OCI-LY1 (cell line): Measurements from ENCODE around the gene ZEB1.
A peak's percentile ranks its signal among the peaks of the same experiment; 100 is the strongest.

Experiments used
- H2AFZ ChIP-seq: fragments of 200-600 bp; sonication (generic), shearing (Covaris generic); 2 replicates; pipeline ENCODE4 v1.6.0; 2014; ENCODE audit warnings: antibody characterized with exemption, mild to moderate bottlenecking, low read length
- H3F3A ChIP-seq: fragments of 200-600 bp; sonication (generic), shearing (Covaris generic); 2 replicates; pipeline ENCODE4 v1.6.0; 2014; ENCODE audit warnings: mild to moderate bottlenecking, antibody characterized with exemption, low read length, moderate library complexity; ENCODE audit not compliant: insufficient read depth
- H3K27ac ChIP-seq: fragments of 200-600 bp; sonication (generic); 2 replicates; pipeline ENCODE4 v1.5.1; 2014; ENCODE audit warnings: low read length, mixed run types, mild to moderate bottlenecking, low read depth; ENCODE audit not compliant: poor library complexity, severe bottlenecking
- H3K27me3 ChIP-seq: fragments of 200-600 bp; sonication (generic); 2 replicates; pipeline ENCODE4 v1.6.0; 2014; ENCODE audit warnings: antibody characterized with exemption, mild to moderate bottlenecking, low read length, moderate library complexity; ENCODE audit not compliant: insufficient read depth
- H3K36me3 ChIP-seq: fragments of 200-600 bp; sonication (generic); 2 replicates; pipeline ENCODE4 v1.6.1; 2014; ENCODE audit warnings: mild to moderate bottlenecking, antibody characterized with exemption, low read length, moderate library complexity, mixed read lengths; ENCODE audit not compliant: insufficient read depth
- H3K4me1 ChIP-seq: fragments of 200-600 bp; sonication (generic); 2 replicates; pipeline ENCODE4 v1.5.1; 2014; ENCODE audit warnings: mild to moderate bottlenecking, low read length, moderate library complexity; ENCODE audit not compliant: insufficient read depth, severe bottlenecking
- H3K4me2 ChIP-seq: fragments of 200-600 bp; sonication (generic), shearing (Covaris generic); 2 replicates; pipeline ENCODE4 v1.6.1; 2014; ENCODE audit warnings: low read length
- H3K4me3 ChIP-seq: fragments of 200-600 bp; sonication (generic); 2 replicates; pipeline ENCODE4 v1.5.1; 2014; ENCODE audit warnings: low read length, low read depth, mild to moderate bottlenecking, mixed read lengths; ENCODE audit not compliant: poor library complexity, severe bottlenecking
- H3K79me2 ChIP-seq: fragments of 200-600 bp; shearing (Covaris generic); 2 replicates; pipeline ENCODE4 v1.6.1; 2016; ENCODE audit warnings: mixed run types, low read length, mixed read lengths; ENCODE audit not compliant: insufficient read depth
- H3K9ac ChIP-seq: fragments of 200-600 bp; sonication (generic), shearing (Covaris generic); 2 replicates; pipeline ENCODE4 v1.6.1; 2014; ENCODE audit warnings: mild to moderate bottlenecking, low read length, mixed read lengths
- H3K9me2 ChIP-seq: fragments of 200-600 bp; sonication (generic), shearing (Covaris generic); 2 replicates; pipeline ENCODE4 v1.6.1; 2014; ENCODE audit warnings: low read depth, mild to moderate bottlenecking, low read length, mixed read lengths
- H3K9me3 ChIP-seq: fragments of 200-600 bp; shearing (Covaris generic); 2 replicates; pipeline ENCODE4 v1.6.1; 2014; ENCODE audit warnings: low read length, mixed read lengths
- H4K20me1 ChIP-seq: fragments of 200-600 bp; sonication (generic), shearing (Covaris generic); 2 replicates; pipeline ENCODE4 v1.6.0; 2016; ENCODE audit warnings: mild to moderate bottlenecking, low read length; ENCODE audit not compliant: insufficient read depth
- CTCF ChIP-seq: fragments of 200-600 bp; sonication (generic), shearing (Covaris generic); IDR thresholded peaks from 2 replicates; pipeline ENCODE4 v1.5.1; 2017; ENCODE audit warnings: mild to moderate bottlenecking, antibody characterized with exemption, low read length, moderate library complexity, mixed read lengths
- EZH2 ChIP-seq: fragments of 200-600 bp; sonication (generic), shearing (Covaris generic); IDR thresholded peaks from 2 replicates; pipeline ENCODE4 v1.8.0; 2017; ENCODE audit warnings: borderline replicate concordance, mixed run types, mild to moderate bottlenecking, antibody characterized with exemption, low read length, moderate library complexity, mixed read lengths

Gene ZEB1

GRCh38 chr10:31318854-31319601, at the start of gene ZEB1:
ZEB1 (plus strand) TSS chr10:31319216; CDS start chr10:31319235, 19 bp downstream.
- Histone ChIP-seq H3K9ac (peak within 1 kb of the TSS; percentile 91), H3K9me2 (no peaks in the 10 kb centered on the region), H3K4me3 (peak within 1 kb of the TSS; percentile 91), H3K4me1 (peaks cover 46% of the 10 kb centered on the region), H3K4me2 (peak within 1 kb of the TSS; percentile 84), H3K9me3 (no peaks in the 10 kb centered on the region), H3K79me2 (peaks cover 41% of the 10 kb centered on the region), H3F3A (no peaks in the 10 kb centered on the region), H3K36me3 (no peaks in the 10 kb centered on the region), H2AFZ (no peak within 1 kb of the TSS), H3K27me3 (no peaks in the 10 kb centered on the region), H3K27ac (peak within 1 kb of the TSS; percentile 80), H4K20me1 (no peaks in the 10 kb centered on the region)
- TF ChIP-seq EZH2 (no peak), CTCF (peak; percentile 16; the same call in 1 of the 2 replicates)

- Histone ChIP-seq H3K9ac (no peak overlapping the region), H3K27ac (no peak overlapping the region), H3K9me2 (no peaks in the 10 kb centered on the region), H2AFZ (no peak overlapping the region), H3K36me3 (no peaks in the 10 kb centered on the region), H4K20me1 (no peaks in the 10 kb centered on the region), H3K79me2 (no peaks in the 10 kb centered on the region), H3K4me2 (no peak overlapping the region), H3F3A (no peaks in the 10 kb centered on the region), H3K4me1 (no peaks in the 10 kb centered on the region), H3K4me3 (no peak overlapping the region), H3K27me3 (no peaks in the 10 kb centered on the region), H3K9me3 (0 out of 2 replicates have a peak, but pooled peaks cover 5% of the 10 kb centered on the region)
- TF ChIP-seq CTCF, result no peak
- no peak for TF ChIP-seq EZH2
Measured at GRCh38 chr10:31270954-31271353, 48.1 kb upstream of the ZEB1 start.

GRCh38 chr10:31272841-31273240, 46.2 kb upstream of the ZEB1 start:
- H3K4me3 ChIP-seq, result no peak overlapping the region
- H3F3A ChIP-seq, result no peaks in the 10 kb centered on the region
- no peaks in the 10 kb centered on the region for H3K36me3 ChIP-seq
- H3K4me1 ChIP-seq, result no peaks in the 10 kb centered on the region
- H3K9me3 ChIP-seq, result 0 out of 2 replicates have a peak, but pooled peaks cover 5% of the 10 kb centered on the region
- no peaks in the 10 kb centered on the region for H4K20me1 ChIP-seq
- H3K27me3 ChIP-seq, result no peaks in the 10 kb centered on the region
- no peaks in the 10 kb centered on the region for H3K79me2 ChIP-seq
- H3K9ac ChIP-seq, result no peak overlapping the region
- TF ChIP-seq CTCF (no peak), EZH2 (no peak)
- no peak overlapping the region for H3K27ac ChIP-seq
- no peak overlapping the region for H2AFZ ChIP-seq
- H3K4me2 ChIP-seq, result no peak overlapping the region
- H3K9me2 ChIP-seq, result no peaks in the 10 kb centered on the region
